ENCODE results near the gene CP. TPM values are rescaled to one million over a fixed set of nuclear protein-coding genes. Genes with fewer than 3 reads are reported as not detected.
A peak's percentile ranks its signal among the peaks of the same experiment; 100 is the strongest.

The CP gene
- total and polyA plus RNA-seq, 9 of the 15 experiments (the other 6 are each of a cell fraction or from before 2014, with no cell fraction given) = 0.30 to 0.75 TPM; not detected in 7

GRCh38 chr3:149129326-149130205 lies 92.1 kb downstream of the CP start, which contains the start of gene HPS3 (continued):
- TF ChIP-seq ZFP30 (CRISPR knock-in tag; IDR thresholded peaks at IDR 0.05; ENCODE audit: borderline replicate concordance) = no peak
- TF ChIP-seq STAT5B (CRISPR knock-in tag; IDR thresholded peaks at IDR 0.05) = no peak
- peak; percentile 80 for TF ChIP-seq CREM (IDR thresholded peaks at IDR 0.05; ENCODE audit: low read depth)
- peak; percentile 95 for TF ChIP-seq TOE1 (IDR thresholded peaks at IDR 0.05; ENCODE audit: borderline replicate concordance)
- TF ChIP-seq TOE1 (CRISPR knock-in tag; IDR thresholded peaks at IDR 0.05; ENCODE audit: borderline replicate concordance, low read depth) = no peak
- no peak; the same call in 1 of the 2 replicates for TF ChIP-seq LCOR (CRISPR knock-in tag; IDR thresholded peaks at IDR 0.05)
- TF ChIP-seq ZC3H11A (IDR thresholded peaks at IDR 0.05; ENCODE audit: low read depth, low read length) = no peak
- no peak for TF ChIP-seq THRA (IDR thresholded peaks at IDR 0.05)
- TF ChIP-seq HMGXB4 (CRISPR knock-in tag; IDR thresholded peaks at IDR 0.05) = no peak
- no peak for TF ChIP-seq HMG20A (CRISPR knock-in tag; conservative IDR thresholded peaks at IDR 0.05)
- TF ChIP-seq ZNF280A (IDR thresholded peaks at IDR 0.05; ENCODE audit: low read depth, partially characterized antibody) = no peak
- TF ChIP-seq TFAM (CRISPR knock-in tag; conservative IDR thresholded peaks at IDR 0.05) = no peak
- TF ChIP-seq ZNF79 (CRISPR knock-in tag; IDR thresholded peaks at IDR 0.05; ENCODE audit: low read depth) = no peak
- no peak for TF ChIP-seq ARHGAP35 (IDR thresholded peaks at IDR 0.05; ENCODE audit: partially characterized antibody)
- TF ChIP-seq ASH1L (IDR thresholded peaks at IDR 0.05; ENCODE audit: borderline replicate concordance, low read depth, partially characterized antibody) = no peak
- no peak for TF ChIP-seq PREB (CRISPR knock-in tag; IDR thresholded peaks at IDR 0.05)
- peak; percentile 88 for TF ChIP-seq CCNT2 (IDR thresholded peaks at IDR 0.05; ENCODE audit: borderline replicate concordance, extremely low read depth, insufficient read length, low read depth, low read length)
- TF ChIP-seq CBX2 (IDR thresholded peaks at IDR 0.05; ENCODE audit: insufficient read depth, low read length, poor library complexity, severe bottlenecking) = no peak
- TF ChIP-seq HLTF (IDR thresholded peaks at IDR 0.05) = no peak
- no peak for TF ChIP-seq HMG20B (CRISPR knock-in tag; IDR thresholded peaks at IDR 0.05)
- peak; percentile 77; the same call in 1 of the 2 replicates for TF ChIP-seq BCOR (IDR thresholded peaks at IDR 0.05)
- TF ChIP-seq FOXA3 (CRISPR knock-in tag; conservative IDR thresholded peaks at IDR 0.05 in 1 of 2, IDR thresholded peaks at IDR 0.05 in 1 of 2) = no peak
